Upper lobe of left lung (tissue), 4 donors: ENCODE data around the gene SLC50A1.

ENCODE experiments used
- EP300 ChIP-seq, 4 donors: sonication (generic); formaldehyde crosslinking; IDR thresholded peaks; one replicate each; pipeline ENCODE4 v1.5.1; 2017; ENCODE audit warnings: antibody characterized with exemption in 4 of 4, control low read depth in 2 of 4
- POLR2A ChIP-seq, 4 donors: fragments of 450-650 bp; IDR thresholded peaks; one replicate each; pipeline ENCODE4 v1.5.1; 2016 to 2017; ENCODE audit warnings: antibody characterized with exemption in 4 of 4, mild to moderate bottlenecking in 2 of 4
- POLR2AphosphoS5 ChIP-seq, 2 donors: sonication (generic); formaldehyde crosslinking; IDR thresholded peaks; one replicate each; pipeline ENCODE4 v1.5.1; 2017; ENCODE audit warnings: antibody characterized with exemption in 2 of 2
- TF ChIP-seq, protein P1 (sequence below), 6 experiments: fragments of 450-650 bp in 4 of 6; fragments of 200-600 bp in 2 of 6; sonication (generic) in 2 of 6; IDR thresholded peaks; one replicate each; pipeline ENCODE4 v1.5.1; 2016 to 2019; ENCODE audit warnings: antibody characterized with exemption in 6 of 6

- TF ChIP-seq, protein P1, sequence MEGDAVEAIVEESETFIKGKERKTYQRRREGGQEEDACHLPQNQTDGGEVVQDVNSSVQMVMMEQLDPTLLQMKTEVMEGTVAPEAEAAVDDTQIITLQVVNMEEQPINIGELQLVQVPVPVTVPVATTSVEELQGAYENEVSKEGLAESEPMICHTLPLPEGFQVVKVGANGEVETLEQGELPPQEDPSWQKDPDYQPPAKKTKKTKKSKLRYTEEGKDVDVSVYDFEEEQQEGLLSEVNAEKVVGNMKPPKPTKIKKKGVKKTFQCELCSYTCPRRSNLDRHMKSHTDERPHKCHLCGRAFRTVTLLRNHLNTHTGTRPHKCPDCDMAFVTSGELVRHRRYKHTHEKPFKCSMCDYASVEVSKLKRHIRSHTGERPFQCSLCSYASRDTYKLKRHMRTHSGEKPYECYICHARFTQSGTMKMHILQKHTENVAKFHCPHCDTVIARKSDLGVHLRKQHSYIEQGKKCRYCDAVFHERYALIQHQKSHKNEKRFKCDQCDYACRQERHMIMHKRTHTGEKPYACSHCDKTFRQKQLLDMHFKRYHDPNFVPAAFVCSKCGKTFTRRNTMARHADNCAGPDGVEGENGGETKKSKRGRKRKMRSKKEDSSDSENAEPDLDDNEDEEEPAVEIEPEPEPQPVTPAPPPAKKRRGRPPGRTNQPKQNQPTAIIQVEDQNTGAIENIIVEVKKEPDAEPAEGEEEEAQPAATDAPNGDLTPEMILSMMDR (IDR thresholded peaks at IDR 0.05): no peak
- no peak for TF ChIP-seq POLR2A (IDR thresholded peaks at IDR 0.05)
- no peak for TF ChIP-seq POLR2AphosphoS5 (IDR thresholded peaks at IDR 0.05)
- TF ChIP-seq EP300 (IDR thresholded peaks at IDR 0.05): no peak
These were observed 15.4 kb upstream of the SLC50A1 start for GRCh38 chr1:155120253-155120652.
